ENCODE measurements around the gene C1orf21. TPM values are rescaled to one million over a fixed set of nuclear protein-coding genes. Genes with fewer than 3 reads are reported as not detected.

Gene C1orf21
- total and polyA plus RNA-seq, 8 donors, result 37.0 to 75.3 (median 47.3) TPM

DNA sequence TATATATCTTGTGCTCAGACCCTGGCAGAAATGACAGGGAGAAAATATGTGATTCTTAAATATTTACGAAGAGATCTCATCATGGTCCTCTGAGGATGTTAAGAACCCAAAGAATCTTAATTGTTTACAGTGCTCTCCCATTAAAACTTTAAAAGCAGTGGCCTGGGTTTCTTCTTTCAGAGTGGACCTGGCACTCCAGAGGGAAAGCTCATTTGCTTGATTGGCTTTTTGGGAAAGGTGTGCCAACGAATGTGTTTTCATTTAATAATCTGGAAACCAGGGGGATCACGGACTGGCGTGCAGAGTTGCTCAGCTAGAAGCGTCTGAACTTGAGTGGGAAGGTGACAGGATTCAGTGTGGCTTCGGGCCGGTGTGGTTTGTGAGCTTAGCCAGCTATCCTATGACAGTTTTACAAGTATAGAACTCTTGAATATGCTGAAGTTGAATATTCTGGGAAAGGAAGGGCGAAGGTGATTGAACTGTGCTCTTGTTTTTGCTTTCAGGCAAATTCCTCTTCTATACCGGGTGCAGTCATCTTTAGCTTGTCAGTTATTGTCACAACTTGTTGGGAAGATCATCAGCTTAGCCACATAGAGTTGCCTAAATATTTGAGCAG lies 154.8 kb downstream of the C1orf21 start:
- H3K4me3 ChIP-seq, result no peak overlapping the region
- no peaks in the 10 kb centered on the region for H3K36me3 ChIP-seq
- ATAC-seq (no peak), DNase-seq (no peak)
- H3K4me1 ChIP-seq, result no peaks in the 10 kb centered on the region
- H3K27me3 ChIP-seq, result no peaks in the 10 kb centered on the region
- intact Hi-C loops (cut with DNase I), result no loop called here
- TF ChIP-seq, protein P1, sequence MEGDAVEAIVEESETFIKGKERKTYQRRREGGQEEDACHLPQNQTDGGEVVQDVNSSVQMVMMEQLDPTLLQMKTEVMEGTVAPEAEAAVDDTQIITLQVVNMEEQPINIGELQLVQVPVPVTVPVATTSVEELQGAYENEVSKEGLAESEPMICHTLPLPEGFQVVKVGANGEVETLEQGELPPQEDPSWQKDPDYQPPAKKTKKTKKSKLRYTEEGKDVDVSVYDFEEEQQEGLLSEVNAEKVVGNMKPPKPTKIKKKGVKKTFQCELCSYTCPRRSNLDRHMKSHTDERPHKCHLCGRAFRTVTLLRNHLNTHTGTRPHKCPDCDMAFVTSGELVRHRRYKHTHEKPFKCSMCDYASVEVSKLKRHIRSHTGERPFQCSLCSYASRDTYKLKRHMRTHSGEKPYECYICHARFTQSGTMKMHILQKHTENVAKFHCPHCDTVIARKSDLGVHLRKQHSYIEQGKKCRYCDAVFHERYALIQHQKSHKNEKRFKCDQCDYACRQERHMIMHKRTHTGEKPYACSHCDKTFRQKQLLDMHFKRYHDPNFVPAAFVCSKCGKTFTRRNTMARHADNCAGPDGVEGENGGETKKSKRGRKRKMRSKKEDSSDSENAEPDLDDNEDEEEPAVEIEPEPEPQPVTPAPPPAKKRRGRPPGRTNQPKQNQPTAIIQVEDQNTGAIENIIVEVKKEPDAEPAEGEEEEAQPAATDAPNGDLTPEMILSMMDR (IDR thresholded peaks at IDR 0.05), result no peak
- H3K9me3 ChIP-seq, result peaks cover 0 to 8% of the 10 kb centered on the region in 2 donors
- no peak overlapping the region for H3K27ac ChIP-seq

DNA sequence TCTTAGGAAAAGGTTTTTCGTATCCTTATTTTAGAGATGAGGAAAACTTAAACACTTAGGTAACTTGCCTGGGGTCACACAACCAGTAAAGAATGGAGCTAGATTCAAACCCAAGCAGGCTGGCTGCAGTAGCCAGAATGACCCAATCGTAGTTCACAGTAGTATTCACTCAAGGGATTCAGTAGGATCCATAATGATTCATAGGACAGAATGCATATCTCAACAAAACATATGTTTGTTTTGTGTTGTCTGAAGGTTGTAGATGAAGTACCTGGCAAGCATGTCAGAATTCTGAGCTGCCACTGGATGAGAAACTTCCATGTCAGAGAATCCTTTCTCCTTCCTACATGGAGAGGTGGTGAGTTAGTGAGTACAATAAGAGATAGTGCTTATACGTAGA lies 155.5 kb downstream of the C1orf21 start:
- ATAC-seq, result no peak
- peaks cover 0 to 3% of the 10 kb centered on the region in 2 donors for H3K4me1 ChIP-seq
- no peak overlapping the region for H3K27ac ChIP-seq

DNA sequence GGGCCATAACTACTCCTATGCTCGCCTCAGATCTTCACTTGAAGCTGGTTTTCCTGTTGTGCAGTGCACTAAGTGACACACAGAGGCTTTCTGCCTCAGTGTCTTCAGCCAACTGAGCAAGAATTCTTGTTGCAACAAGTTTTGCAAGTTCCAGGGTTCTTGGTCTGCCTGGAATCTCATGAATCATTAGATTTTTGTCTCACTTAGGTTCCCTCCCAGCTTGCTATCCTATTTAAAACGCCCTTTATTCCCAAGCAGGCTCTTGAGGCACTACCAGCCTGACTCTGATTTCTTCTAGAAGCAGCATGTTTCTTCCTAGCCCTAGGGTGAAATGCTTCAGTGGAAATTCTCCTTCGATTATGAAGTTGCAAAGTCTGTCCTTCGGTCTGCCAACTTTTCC lies 158.8 kb downstream of the C1orf21 start:
- no peak for DNase-seq
- no peaks in the 10 kb centered on the region for H3K9me3 ChIP-seq
- intact Hi-C loops (cut with DNase I), result no loop called here
- peak; percentile 49 for ATAC-seq
- H3K4me1 ChIP-seq, result peaks cover 0 to 7% of the 10 kb centered on the region in 2 donors
- H3K36me3 ChIP-seq, result no peaks in the 10 kb centered on the region
- no peak overlapping the region for H3K27ac ChIP-seq
- TF ChIP-seq, protein P1 (IDR thresholded peaks at IDR 0.05), result no peak
- H3K27me3 ChIP-seq, result no peaks in the 10 kb centered on the region
- H3K4me3 ChIP-seq, result no peak overlapping the region

More for the DNA sequence above, 155.5 kb downstream of the C1orf21 start:
- H3K27me3 ChIP-seq, result no peaks in the 10 kb centered on the region
- intact Hi-C loops (cut with DNase I), result no loop called here
- no peak overlapping the region for H3K4me3 ChIP-seq
- no peak for DNase-seq
- peaks cover 0 to 8% of the 10 kb centered on the region in 2 donors for H3K9me3 ChIP-seq
- TF ChIP-seq, protein P1 (IDR thresholded peaks at IDR 0.05), result no peak
- H3K36me3 ChIP-seq, result no peaks in the 10 kb centered on the region

DNA sequence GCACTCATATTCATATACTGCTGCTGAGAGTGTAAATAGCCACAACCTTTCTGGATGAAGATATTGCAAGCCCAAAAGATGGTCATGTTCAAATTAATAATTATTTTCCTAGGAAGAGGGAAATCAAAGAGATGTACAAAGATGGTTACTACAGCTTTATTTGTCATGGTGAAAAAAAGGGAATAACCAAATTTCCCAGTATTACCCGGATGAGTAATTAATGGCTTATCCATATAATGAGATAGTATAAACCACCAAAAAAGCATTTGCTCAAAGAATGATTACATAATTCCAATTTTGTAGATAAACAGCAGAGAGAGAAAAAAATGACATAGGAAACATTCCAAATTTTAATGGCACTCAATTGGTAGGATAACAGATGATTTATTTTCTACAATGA lies 165.6 kb downstream of the C1orf21 start:
- DNase-seq (no peak), ATAC-seq (no peak)
- peaks cover 0 to 2% of the 10 kb centered on the region in 2 donors for H3K4me1 ChIP-seq
- TF ChIP-seq, protein P1 (IDR thresholded peaks at IDR 0.05), result no peak
- H3K27ac ChIP-seq, result no peak overlapping the region
- no peak overlapping the region for H3K4me3 ChIP-seq
- no peaks in the 10 kb centered on the region for H3K9me3 ChIP-seq
- intact Hi-C loops (cut with DNase I), result no loop called here
- no peaks in the 10 kb centered on the region for H3K36me3 ChIP-seq
- no peaks in the 10 kb centered on the region for H3K27me3 ChIP-seq

DNA sequence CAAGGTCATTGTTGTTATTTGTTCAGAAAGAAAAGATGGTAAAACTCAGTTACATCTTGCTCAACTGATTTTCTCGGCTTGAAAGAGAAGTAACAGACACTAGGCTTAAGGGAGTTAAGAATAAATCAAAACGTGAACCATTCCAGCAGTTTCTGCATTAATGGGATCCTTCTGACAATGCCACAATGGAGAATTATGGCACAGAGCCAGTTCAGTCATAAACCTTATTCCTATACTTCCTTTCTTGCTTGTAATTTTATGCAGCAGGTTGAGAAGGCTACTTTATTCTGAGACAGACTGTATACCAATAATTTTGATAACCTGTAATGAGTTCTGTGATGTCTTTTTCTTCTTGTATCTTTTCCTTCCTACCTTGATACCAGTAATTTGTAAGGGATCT lies 167.0 kb downstream of the C1orf21 start:
- TF ChIP-seq, protein P1 (IDR thresholded peaks at IDR 0.05), result no peak
- no peak for ATAC-seq
- H3K4me1 ChIP-seq, result no peaks in the 10 kb centered on the region
- no peak for DNase-seq
- no peaks in the 10 kb centered on the region for H3K9me3 ChIP-seq
- no peak overlapping the region for H3K4me3 ChIP-seq
- H3K27ac ChIP-seq, result no peak overlapping the region
- no peaks in the 10 kb centered on the region for H3K27me3 ChIP-seq
- no peaks in the 10 kb centered on the region for H3K36me3 ChIP-seq
- intact Hi-C loops (cut with DNase I), result no loop called here

Measured in left lung (tissue), 10 donors.